Calu3 (cell line): ENCODE results near the gene BPIFB2. TPM values are rescaled to one million over a fixed set of nuclear protein-coding genes. Genes with fewer than 3 reads are reported as not detected.

Experiments
- BruUV-seq: library from RNA; stranded (reverse); fragments of 400-500 nt; replicated peaks from 2 replicates; lab custom pipeline; 2021; lab: Mats Ljungman, UMichigan
- CTCF ChIA-PET: fragments of 300-600 bp; sonication (Branson Sonifier 250); formaldehyde crosslinking; loops from one replicate; lab custom pipeline; 2022; ENCODE audit warnings: antibody characterized with exemption; lab: Charles Lee
- DNase-seq: peaks from one replicate; pipeline ENCODE4 v3.0.0; 2022
- H3K27ac Mint-ChIP-seq: one replicate; pipeline ENCODE4 v1.8.0; 2022; ENCODE audit warnings: mixed read lengths; ENCODE audit not compliant: unreplicated experiment
- H3K27me3 Mint-ChIP-seq: one replicate; pipeline ENCODE4 v1.8.0; 2022; ENCODE audit warnings: mixed read lengths; ENCODE audit not compliant: unreplicated experiment
- H3K36me3 Mint-ChIP-seq: one replicate; pipeline ENCODE4 v1.8.0; 2022; ENCODE audit warnings: mild to moderate bottlenecking, moderate library complexity, mixed read lengths; ENCODE audit not compliant: insufficient read depth, unreplicated experiment
- H3K4me1 Mint-ChIP-seq: one replicate; pipeline ENCODE4 v1.8.0; 2022; ENCODE audit warnings: mild to moderate bottlenecking, low read depth, mixed read lengths; ENCODE audit not compliant: unreplicated experiment
- H3K4me3 Mint-ChIP-seq: one replicate; pipeline ENCODE4 v1.8.0; 2022; ENCODE audit warnings: mild to moderate bottlenecking, low read depth, moderate library complexity, mixed read lengths; ENCODE audit not compliant: unreplicated experiment
- H3K9me3 Mint-ChIP-seq: one replicate; pipeline ENCODE4 v1.8.0; 2022; ENCODE audit warnings: low read depth, mixed read lengths; ENCODE audit not compliant: unreplicated experiment
- CTCF ChIP-seq: fragments of 200-600 bp; IDR thresholded peaks from one replicate; pipeline ENCODE4 v1.8.0; 2022; ENCODE audit warnings: antibody characterized with exemption; ENCODE audit not compliant: unreplicated experiment
- intact Hi-C: fragments of 100-400 bp; cut with micrococcal nuclease; formaldehyde crosslinking; loops from one replicate; pipeline ENCODE4 v1.10.0; 2022; ENCODE audit not compliant: unreplicated experiment
- total RNA-seq: library from RNA; stranded (reverse); gene quantifications from 2 replicates; pipeline ENCODE4 v1.2.3, GENCODE V29; 2022

Gene BPIFB2
- total RNA-seq, 1 experiment from 2014 or later: not detected

DNA sequence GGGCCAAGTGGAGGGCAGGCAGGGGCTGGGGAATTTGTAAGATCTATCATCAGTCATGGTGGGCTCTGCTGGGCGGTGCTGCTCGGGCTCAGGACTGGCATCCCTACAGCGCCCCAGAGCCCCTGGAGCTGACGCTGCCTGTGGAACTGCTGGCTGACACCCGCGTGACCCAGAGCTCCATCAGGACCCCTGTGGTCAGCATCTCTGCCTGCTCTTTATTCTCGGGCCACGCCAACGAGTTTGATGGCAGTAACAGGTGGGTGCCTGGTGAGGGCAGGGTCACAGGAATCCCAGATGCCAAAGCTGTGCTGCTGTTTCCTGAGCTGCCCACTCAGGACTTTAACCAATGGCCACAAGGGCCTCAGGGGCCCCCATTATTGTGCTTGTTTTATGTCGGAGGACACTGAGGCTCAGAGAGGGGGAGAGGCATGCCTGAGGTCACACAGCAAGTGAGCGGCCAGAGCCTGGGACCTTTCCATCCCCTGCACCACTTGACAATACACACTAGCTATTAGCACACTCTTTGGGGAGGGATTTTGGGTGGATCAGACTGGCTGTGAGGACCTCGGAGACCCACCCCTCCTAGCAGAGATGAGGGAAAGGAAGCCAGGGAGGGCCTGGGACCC is 6.3 kb downstream of the BPIFB2 start:
- H3K27me3 Mint-ChIP-seq: peaks cover 100% of the 10 kb centered on the region
- no peaks in the 10 kb centered on the region for H3K4me1 Mint-ChIP-seq
- intact Hi-C loops: no loop called here
- CTCF ChIA-PET: interaction anchor here (0.8 kb wide), 1 partner anchor 14 kb away, joined by 4 read pairs; no protein-coding TSS in a partner anchor
- DNase-seq: no peak
- no peaks in the 10 kb centered on the region for H3K9me3 Mint-ChIP-seq
- no TSS peak for BruUV-seq
- no peak overlapping the region for H3K4me3 Mint-ChIP-seq
- no peaks in the 10 kb centered on the region for H3K36me3 Mint-ChIP-seq
- no peak for TF ChIP-seq CTCF
- no peak overlapping the region for H3K27ac Mint-ChIP-seq

- no peak overlapping the region for H3K4me3 Mint-ChIP-seq
- DNase-seq: no peak
- CTCF ChIA-PET: interaction anchor here (0.6 to 0.8 kb wide), 2 partner anchors 14 to 159 kb away, joined by 3 to 4 read pairs; no protein-coding TSS in a partner anchor
- no peaks in the 10 kb centered on the region for H3K4me1 Mint-ChIP-seq
- H3K27ac Mint-ChIP-seq: no peak overlapping the region
- intact Hi-C loops: no loop called here
- H3K27me3 Mint-ChIP-seq: peaks cover 100% of the 10 kb centered on the region
- no TSS peak for BruUV-seq
- no peak for TF ChIP-seq CTCF
- H3K36me3 Mint-ChIP-seq: no peaks in the 10 kb centered on the region
- H3K9me3 Mint-ChIP-seq: no peaks in the 10 kb centered on the region
Measured at GRCh38 chr20:33014336-33015113, 7.0 kb downstream of the BPIFB2 start.

GRCh38 chr20:33015114-33015484 is 7.6 kb downstream of the BPIFB2 start:
- H3K36me3 Mint-ChIP-seq: no peaks in the 10 kb centered on the region
- DNase-seq: no peak
- H3K27me3 Mint-ChIP-seq: peaks cover 100% of the 10 kb centered on the region
- intact Hi-C loops: no loop called here
- H3K4me1 Mint-ChIP-seq: no peaks in the 10 kb centered on the region
- no peaks in the 10 kb centered on the region for H3K9me3 Mint-ChIP-seq
- BruUV-seq: no TSS peak
- CTCF ChIA-PET: no interaction called here
- no peak for TF ChIP-seq CTCF
- no peak overlapping the region for H3K27ac Mint-ChIP-seq
- H3K4me3 Mint-ChIP-seq: no peak overlapping the region

DNA sequence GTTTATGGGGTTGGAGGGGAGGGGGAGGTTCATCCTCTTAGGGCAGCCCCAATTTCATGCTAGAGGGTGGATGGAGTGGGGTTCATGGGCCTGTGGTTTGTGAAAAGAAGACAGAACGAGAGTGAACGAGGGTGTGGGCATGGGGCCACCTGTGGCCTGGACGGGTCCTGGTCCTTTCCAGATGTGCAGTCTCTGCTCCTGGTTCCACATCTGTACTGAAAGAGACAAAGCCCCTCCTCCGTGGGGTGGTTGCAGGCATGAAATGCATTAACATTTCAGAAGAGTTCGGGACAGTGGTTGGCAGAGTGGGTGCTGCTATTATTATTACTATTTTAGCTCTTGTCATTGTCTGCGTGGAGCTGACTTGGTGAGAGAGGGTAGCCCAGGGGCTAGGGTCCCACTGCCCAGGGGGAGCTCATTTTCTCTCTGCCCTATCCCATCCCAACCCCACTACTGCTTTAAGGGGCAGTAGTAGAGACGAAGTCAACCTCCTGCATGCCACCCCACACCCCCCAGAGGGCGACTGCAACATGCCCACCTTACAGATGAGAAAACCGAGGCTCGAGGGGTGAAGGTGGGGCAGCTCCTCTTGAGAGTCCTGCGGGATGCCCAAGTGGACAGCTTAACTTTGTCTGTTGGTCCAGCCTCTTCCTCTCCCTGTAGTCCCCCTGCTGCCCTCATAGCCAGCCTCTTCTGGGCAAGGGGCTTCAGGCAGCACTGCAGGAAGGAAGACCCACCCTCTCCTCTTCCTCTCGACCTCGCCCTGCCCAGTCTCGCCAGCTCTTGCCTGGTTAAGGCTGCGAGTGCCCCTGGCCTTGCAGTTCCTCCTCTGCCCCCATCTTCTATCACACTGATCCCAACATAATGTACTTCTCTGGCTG is 8.4 kb downstream of the BPIFB2 start:
- no peak overlapping the region for H3K4me3 Mint-ChIP-seq
- intact Hi-C loops: no loop called here
- CTCF ChIA-PET: interaction anchor here (0.6 kb wide), 1 partner anchor 38 kb away, joined by 3 read pairs; no protein-coding TSS in a partner anchor
- no peaks in the 10 kb centered on the region for H3K9me3 Mint-ChIP-seq
- H3K36me3 Mint-ChIP-seq: no peaks in the 10 kb centered on the region
- H3K27me3 Mint-ChIP-seq: peaks cover 100% of the 10 kb centered on the region
- no TSS peak for BruUV-seq
- no peak overlapping the region for H3K27ac Mint-ChIP-seq
- no peaks in the 10 kb centered on the region for H3K4me1 Mint-ChIP-seq
- no peak for TF ChIP-seq CTCF
- DNase-seq: no peak
